ENCODE measurements around the gene MAP6D1.

The MAP6D1 gene

DNA sequence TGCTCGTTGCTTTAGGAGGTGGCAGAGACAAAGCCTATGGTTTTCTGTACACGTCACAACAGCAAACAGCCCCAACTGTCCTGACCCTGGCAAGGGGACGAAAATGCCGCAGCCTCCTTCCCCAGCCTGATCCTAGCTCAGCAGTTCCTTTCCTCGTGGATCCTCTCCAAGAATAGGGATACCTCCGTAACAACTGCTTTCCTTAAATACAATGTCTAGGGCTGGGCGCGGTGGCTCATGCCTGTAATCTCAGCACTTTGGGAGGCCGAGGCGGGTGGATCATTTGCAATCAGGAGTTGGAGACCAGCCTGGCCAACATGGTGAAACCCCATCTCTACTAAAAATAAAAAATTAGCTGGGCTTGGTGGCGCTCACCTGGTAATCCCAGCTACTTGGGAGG is 17.0 kb downstream of the MAP6D1 start:
- no peaks in the 10 kb centered on the region for H3K4me1 ChIP-seq (ENCODE audit: control insufficient read depth, insufficient read depth, low read length)
- peaks cover 32% of the 10 kb centered on the region for H3K36me3 ChIP-seq (ENCODE audit: control insufficient read depth, insufficient read depth, low read length)
- H3K27ac ChIP-seq (ENCODE audit: low read depth, low read length) = no peak overlapping the region
- H3K27me3 ChIP-seq (ENCODE audit: control insufficient read depth, insufficient read depth, low read length) = no peaks in the 10 kb centered on the region
- H3K4me3 ChIP-seq (ENCODE audit: low read length) = no peak overlapping the region
- H3K9ac ChIP-seq (ENCODE audit: low read length) = no peak overlapping the region

DNA sequence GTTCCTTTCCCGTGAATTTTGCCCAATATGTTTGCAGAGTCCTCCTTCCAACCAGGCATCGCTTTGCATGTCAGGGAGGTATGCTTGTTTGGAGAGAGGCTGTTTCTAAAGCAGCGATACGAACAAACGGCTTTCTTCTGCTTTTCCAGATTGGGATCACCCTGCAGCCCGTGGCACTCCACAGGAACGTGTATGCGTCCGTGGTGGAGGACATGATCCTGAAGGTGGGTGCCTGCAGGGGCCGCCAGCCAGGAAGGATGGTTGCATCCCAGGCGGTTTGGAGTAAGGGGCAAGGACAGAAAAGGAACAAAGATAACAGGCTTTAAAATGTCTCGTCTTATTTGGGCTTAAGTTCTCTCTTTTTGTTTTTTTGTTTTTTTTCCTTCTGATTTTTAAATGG is 17.5 kb downstream of the MAP6D1 start:
- H3K36me3 ChIP-seq (ENCODE audit: control insufficient read depth, insufficient read depth, low read length) = peaks cover 33% of the 10 kb centered on the region
- H3K4me1 ChIP-seq (ENCODE audit: control insufficient read depth, insufficient read depth, low read length) = no peaks in the 10 kb centered on the region
- H3K4me3 ChIP-seq (ENCODE audit: low read length) = no peak overlapping the region
- H3K9ac ChIP-seq (ENCODE audit: low read length) = no peak overlapping the region
- no peaks in the 10 kb centered on the region for H3K27me3 ChIP-seq (ENCODE audit: control insufficient read depth, insufficient read depth, low read length)
- H3K27ac ChIP-seq (ENCODE audit: low read depth, low read length) = no peak overlapping the region

DNA sequence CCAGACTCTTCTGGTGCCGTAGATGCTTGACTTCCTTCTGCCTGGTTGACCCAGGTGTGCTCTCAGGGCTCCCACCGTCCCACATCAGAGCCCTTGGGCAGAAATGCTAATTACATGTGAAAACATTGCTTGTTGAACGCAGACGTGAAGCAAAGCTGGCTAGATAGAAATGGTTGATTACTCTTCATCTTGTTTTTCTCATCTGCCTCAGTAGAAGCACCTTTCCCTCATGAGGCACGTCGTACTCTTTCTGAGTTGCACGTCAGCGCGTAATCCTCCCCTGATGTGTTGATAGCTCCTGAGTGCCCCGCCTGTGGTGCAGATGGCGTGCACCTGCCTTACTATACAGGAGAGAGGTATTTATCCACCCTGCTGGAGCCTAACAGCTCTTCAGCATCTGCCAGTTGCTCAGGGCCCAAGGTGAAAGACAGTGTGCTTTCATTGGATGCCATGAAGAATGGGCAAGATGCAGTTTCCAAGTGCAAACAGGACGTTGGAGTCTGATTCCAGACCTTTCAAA is 18.1 kb downstream of the MAP6D1 start:
- H3K27ac ChIP-seq (ENCODE audit: low read depth, low read length) = no peak overlapping the region
- peaks cover 36% of the 10 kb centered on the region for H3K36me3 ChIP-seq (ENCODE audit: control insufficient read depth, insufficient read depth, low read length)

DNA sequence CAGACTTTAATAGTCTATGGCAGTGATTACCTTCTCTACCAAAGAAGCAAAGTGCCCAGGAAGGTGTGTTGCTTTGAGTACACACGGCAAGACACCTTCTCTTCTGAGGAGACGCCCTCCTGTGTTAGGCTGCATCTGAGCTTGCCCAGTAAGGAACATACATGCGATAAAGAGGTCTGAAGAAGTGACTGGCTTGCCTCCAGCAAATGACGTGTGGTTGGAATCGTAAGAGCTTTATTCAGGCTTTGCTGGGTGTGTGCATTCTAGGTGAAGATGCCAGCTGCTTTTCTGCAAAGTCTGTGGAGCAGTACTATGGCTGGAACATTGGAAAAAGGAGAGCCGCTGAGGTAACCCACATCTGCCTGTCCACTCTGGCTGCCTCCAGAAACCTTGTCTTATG is 22.4 kb downstream of the MAP6D1 start:
- no peaks in the 10 kb centered on the region for H3K27me3 ChIP-seq (ENCODE audit: control insufficient read depth, insufficient read depth, low read length)
- H3K36me3 ChIP-seq (ENCODE audit: control insufficient read depth, insufficient read depth, low read length) = peaks cover 45% of the 10 kb centered on the region
- no peaks in the 10 kb centered on the region for H3K4me1 ChIP-seq (ENCODE audit: control insufficient read depth, insufficient read depth, low read length)
- no peak overlapping the region for H3K4me3 ChIP-seq (ENCODE audit: low read length)
- H3K9ac ChIP-seq (ENCODE audit: low read length) = no peak overlapping the region
- H3K27ac ChIP-seq (ENCODE audit: low read depth, low read length) = no peak overlapping the region

More for the DNA sequence above, 18.1 kb downstream of the MAP6D1 start:
- H3K4me3 ChIP-seq (ENCODE audit: low read length) = no peak overlapping the region
- no peak overlapping the region for H3K9ac ChIP-seq (ENCODE audit: low read length)
- H3K4me1 ChIP-seq (ENCODE audit: control insufficient read depth, insufficient read depth, low read length) = no peaks in the 10 kb centered on the region
- H3K27me3 ChIP-seq (ENCODE audit: control insufficient read depth, insufficient read depth, low read length) = no peaks in the 10 kb centered on the region

DNA sequence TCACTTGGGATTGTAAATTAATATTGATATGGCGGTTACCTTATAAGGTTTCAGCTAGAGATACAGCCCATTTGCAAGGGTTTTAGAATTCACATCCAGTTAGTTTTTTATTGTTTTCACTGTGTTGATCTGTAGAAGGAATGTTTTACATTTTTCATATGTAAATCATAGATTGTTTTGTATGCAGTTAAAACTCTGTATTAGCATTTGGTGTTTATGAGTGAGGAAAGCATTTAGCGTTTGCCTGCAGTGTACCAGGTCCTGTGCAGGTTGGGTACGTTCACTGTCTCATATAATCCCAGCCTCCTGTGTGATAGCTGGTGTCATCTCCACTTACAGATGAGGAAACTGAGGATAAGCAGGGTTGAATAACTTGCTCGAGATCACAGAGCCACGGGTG is 23.8 kb downstream of the MAP6D1 start:
- Histone ChIP-seq H3K4me3 (ENCODE audit: low read length) (no peak overlapping the region), H3K4me1 (ENCODE audit: control insufficient read depth, insufficient read depth, low read length) (no peaks in the 10 kb centered on the region), H3K36me3 (ENCODE audit: control insufficient read depth, insufficient read depth, low read length) (peaks cover 43% of the 10 kb centered on the region), H3K27ac (ENCODE audit: low read depth, low read length) (no peak overlapping the region), H3K27me3 (ENCODE audit: control insufficient read depth, insufficient read depth, low read length) (no peaks in the 10 kb centered on the region), H3K9ac (ENCODE audit: low read length) (no peak overlapping the region)

DNA sequence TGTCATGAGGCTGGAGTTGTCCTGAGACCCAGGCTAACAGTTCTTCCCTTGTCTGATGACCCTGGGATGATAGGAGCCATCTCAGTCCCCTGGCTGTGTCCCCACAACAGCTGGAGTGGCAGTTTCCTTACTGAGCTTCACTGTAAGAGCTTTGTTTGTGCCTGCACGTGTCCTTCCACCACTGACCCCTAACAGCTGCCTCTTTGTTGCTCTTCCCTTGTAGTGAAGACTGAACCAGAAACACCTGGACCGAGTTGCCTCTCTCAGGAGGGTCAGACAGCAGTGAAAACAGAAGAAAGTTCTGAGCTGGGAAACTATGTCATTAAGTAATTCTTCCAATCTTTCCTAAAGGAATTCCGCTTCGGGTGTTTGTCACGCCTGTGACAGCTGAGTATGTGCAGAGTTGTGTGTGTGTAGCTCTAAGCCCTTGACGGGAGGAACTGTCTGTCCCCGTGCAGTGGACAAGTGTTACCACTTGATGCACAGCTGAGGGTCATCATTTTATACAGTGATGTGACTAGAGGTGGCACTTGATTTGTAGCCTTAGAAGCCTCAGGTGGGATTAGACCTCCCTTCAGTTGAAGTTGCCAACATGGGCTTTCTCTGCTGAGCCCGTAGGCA is 25.0 kb downstream of the MAP6D1 start:
- Histone ChIP-seq H3K36me3 (ENCODE audit: control insufficient read depth, insufficient read depth, low read length) (peaks cover 42% of the 10 kb centered on the region), H3K27ac (ENCODE audit: low read depth, low read length) (no peak overlapping the region), H3K9ac (ENCODE audit: low read length) (no peak overlapping the region), H3K4me1 (ENCODE audit: control insufficient read depth, insufficient read depth, low read length) (no peaks in the 10 kb centered on the region), H3K27me3 (ENCODE audit: control insufficient read depth, insufficient read depth, low read length) (no peaks in the 10 kb centered on the region), H3K4me3 (ENCODE audit: low read length) (no peak overlapping the region)

DNA sequence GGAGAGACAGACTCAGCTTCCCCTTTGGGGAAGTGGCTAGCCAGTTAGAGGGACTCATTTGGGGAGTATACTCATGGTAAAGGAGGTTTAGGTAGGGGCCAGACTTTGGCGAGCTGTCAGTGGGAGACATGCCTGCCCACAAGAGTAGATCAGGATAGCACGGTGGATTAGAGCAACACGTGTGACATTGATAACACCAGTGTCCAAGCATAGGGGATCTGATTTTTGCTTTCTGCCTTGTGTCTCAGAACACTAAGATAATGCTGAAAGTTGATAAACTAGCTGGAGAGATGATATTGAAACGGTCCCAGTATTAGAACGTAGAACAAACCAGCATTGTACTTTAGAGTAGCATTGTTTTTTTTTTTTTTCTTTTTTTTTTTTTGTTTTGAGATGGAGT is 25.9 kb downstream of the MAP6D1 start:
- Histone ChIP-seq H3K9ac (ENCODE audit: low read length) (no peak overlapping the region), H3K36me3 (ENCODE audit: control insufficient read depth, insufficient read depth, low read length) (peaks cover 37% of the 10 kb centered on the region), H3K27ac (ENCODE audit: low read depth, low read length) (no peak overlapping the region), H3K4me1 (ENCODE audit: control insufficient read depth, insufficient read depth, low read length) (no peaks in the 10 kb centered on the region), H3K27me3 (ENCODE audit: control insufficient read depth, insufficient read depth, low read length) (no peaks in the 10 kb centered on the region), H3K4me3 (ENCODE audit: low read length) (no peak overlapping the region)

DNA sequence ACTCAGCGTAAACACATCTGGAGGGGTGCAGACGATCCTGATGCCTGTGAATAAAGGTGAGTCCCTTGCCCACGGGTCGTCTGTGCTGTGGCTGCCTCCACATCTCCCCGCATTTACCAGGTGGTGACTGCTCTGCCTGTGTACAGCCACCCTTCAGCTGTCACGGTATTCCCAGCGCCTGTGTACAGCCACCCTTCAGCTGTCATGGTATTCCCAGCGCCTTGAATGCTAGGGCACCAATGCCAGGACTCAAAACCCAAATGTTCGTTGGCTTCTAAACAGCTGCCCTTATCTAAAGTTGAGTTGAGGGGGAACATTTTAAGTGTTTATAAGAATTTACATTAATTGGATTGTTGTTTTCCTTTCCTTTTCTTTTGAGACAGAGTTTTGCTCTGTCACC is 27.4 kb downstream of the MAP6D1 start:
- H3K27ac ChIP-seq (ENCODE audit: low read depth, low read length) = no peak overlapping the region
- peaks cover 32% of the 10 kb centered on the region for H3K36me3 ChIP-seq (ENCODE audit: control insufficient read depth, insufficient read depth, low read length)
- H3K9ac ChIP-seq (ENCODE audit: low read length) = no peak overlapping the region
- H3K27me3 ChIP-seq (ENCODE audit: control insufficient read depth, insufficient read depth, low read length) = no peaks in the 10 kb centered on the region
- no peaks in the 10 kb centered on the region for H3K4me1 ChIP-seq (ENCODE audit: control insufficient read depth, insufficient read depth, low read length)
- H3K4me3 ChIP-seq (ENCODE audit: low read length) = no peak overlapping the region

DNA sequence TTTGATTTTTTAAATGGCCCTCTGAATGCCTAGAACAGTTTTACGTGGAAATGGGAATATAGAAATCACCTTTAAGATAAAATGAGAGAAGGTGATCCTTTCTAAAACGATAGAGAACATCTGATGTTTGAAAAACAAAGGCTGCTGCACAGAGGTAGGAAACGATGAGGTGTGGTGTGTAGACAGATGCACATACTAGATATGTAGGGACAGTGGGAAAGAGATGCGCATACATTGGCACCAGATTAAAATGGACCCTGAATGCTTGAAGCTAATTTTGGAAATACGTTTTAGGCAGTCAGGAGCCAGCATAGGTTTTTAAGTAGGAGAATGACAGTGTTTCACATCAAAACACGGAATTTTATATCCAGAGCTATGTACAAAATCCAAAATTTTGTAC is 29.0 kb downstream of the MAP6D1 start:
- H3K27me3 ChIP-seq (ENCODE audit: control insufficient read depth, insufficient read depth, low read length) = no peaks in the 10 kb centered on the region
- no peaks in the 10 kb centered on the region for H3K4me1 ChIP-seq (ENCODE audit: control insufficient read depth, insufficient read depth, low read length)
- H3K36me3 ChIP-seq (ENCODE audit: control insufficient read depth, insufficient read depth, low read length) = peaks cover 22% of the 10 kb centered on the region
- H3K27ac ChIP-seq (ENCODE audit: low read depth, low read length) = no peak overlapping the region
- H3K4me3 ChIP-seq (ENCODE audit: low read length) = no peak overlapping the region
- H3K9ac ChIP-seq (ENCODE audit: low read length) = no peak overlapping the region

DNA sequence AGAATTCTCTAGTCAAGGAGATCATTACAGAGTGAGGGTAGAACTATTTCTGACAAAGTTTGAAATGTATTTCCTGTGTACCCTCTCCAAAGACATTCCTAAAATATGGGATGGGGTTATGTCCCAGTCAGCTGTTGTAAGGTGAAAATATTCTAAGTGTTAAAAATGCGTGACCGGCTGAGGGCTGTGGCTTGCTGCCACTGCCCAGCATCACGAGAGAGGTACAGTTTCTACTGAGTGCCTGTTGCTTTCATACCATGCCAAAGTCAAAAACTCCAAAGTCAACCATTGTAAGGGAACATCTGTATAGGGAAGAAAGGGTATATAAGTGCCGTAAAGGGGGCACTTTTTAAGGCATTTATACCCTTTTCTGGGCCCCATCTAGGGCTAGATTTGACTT is 30.9 kb downstream of the MAP6D1 start:
- no peak overlapping the region for H3K9ac ChIP-seq (ENCODE audit: low read length)
- no peaks in the 10 kb centered on the region for H3K27me3 ChIP-seq (ENCODE audit: control insufficient read depth, insufficient read depth, low read length)
- H3K4me3 ChIP-seq (ENCODE audit: low read length) = no peak overlapping the region
- H3K4me1 ChIP-seq (ENCODE audit: control insufficient read depth, insufficient read depth, low read length) = no peaks in the 10 kb centered on the region
- H3K27ac ChIP-seq (ENCODE audit: low read depth, low read length) = no peak overlapping the region
- peaks cover 11% of the 10 kb centered on the region for H3K36me3 ChIP-seq (ENCODE audit: control insufficient read depth, insufficient read depth, low read length)

DNA sequence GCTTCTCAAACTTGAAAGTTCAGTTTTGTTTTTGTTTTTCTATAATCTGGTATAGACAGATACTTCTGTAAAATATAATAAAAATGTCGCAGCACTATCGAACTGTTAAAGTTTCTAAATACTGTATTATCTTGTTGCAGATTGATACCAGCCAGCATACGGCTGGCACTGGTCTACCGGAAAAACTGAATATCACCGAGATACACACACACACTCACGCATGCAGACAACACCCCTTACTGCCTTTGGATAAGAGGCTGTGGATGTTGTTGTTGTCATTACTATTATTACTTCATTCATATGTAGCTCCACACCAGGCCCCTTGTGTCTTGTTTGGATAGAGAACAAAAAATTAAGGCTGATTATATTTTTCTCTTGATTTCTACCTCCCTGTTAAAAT is 32.4 kb downstream of the MAP6D1 start:
- H3K4me1 ChIP-seq (ENCODE audit: control insufficient read depth, insufficient read depth, low read length) = no peaks in the 10 kb centered on the region
- H3K27ac ChIP-seq (ENCODE audit: low read depth, low read length) = no peak overlapping the region
- no peak overlapping the region for H3K9ac ChIP-seq (ENCODE audit: low read length)
- no peaks in the 10 kb centered on the region for H3K27me3 ChIP-seq (ENCODE audit: control insufficient read depth, insufficient read depth, low read length)
- H3K4me3 ChIP-seq (ENCODE audit: low read length) = no peak overlapping the region
- peaks cover 6% of the 10 kb centered on the region for H3K36me3 ChIP-seq (ENCODE audit: control insufficient read depth, insufficient read depth, low read length)

DNA sequence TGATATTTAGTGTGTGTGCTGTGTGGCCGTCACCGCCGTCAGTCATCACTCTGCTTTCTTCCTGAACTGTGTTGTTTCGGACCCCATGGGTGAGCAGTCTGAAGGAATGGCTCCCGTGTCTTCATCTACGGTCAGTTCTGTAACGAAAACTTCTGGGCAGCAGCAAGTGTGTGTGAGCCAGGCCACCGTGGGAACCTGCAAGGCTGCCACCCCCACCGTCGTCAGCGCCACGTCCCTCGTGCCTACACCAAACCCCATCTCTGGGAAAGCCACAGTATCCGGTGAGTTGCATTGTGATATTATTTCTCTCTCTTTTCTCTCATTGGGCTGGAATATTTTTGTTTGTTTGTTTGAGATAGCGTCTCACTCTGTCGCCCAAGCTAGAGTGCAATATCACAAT is 34.7 kb downstream of the MAP6D1 start:
- no peaks in the 10 kb centered on the region for H3K4me1 ChIP-seq (ENCODE audit: control insufficient read depth, insufficient read depth, low read length)
- no peaks in the 10 kb centered on the region for H3K27me3 ChIP-seq (ENCODE audit: control insufficient read depth, insufficient read depth, low read length)
- H3K4me3 ChIP-seq (ENCODE audit: low read length) = no peak overlapping the region
- H3K36me3 ChIP-seq (ENCODE audit: control insufficient read depth, insufficient read depth, low read length) = peaks cover 6% of the 10 kb centered on the region
- no peak overlapping the region for H3K9ac ChIP-seq (ENCODE audit: low read length)
- no peak overlapping the region for H3K27ac ChIP-seq (ENCODE audit: low read depth, low read length)

DNA sequence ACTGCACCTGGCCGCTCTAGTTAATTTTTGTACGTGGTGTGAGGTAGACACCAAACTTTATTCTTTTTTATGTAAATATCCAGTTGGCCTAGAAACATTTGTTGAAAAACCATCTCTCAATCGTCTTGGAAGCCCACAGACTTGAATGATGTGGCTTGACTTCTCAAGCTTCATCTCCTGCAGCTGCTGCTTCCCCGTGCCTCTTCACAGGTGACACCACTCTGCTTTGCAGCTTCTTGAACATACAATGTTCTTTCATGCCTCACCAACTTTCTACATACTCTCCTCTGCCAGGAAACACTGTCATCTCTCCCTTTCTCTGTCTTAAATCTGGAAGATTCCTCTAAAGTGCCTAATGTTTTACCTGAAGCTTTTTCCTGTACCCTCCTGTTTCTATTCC is 35.6 kb downstream of the MAP6D1 start:
- peaks cover 6% of the 10 kb centered on the region for H3K36me3 ChIP-seq (ENCODE audit: control insufficient read depth, insufficient read depth, low read length)
- H3K9ac ChIP-seq (ENCODE audit: low read length) = no peak overlapping the region
- no peaks in the 10 kb centered on the region for H3K27me3 ChIP-seq (ENCODE audit: control insufficient read depth, insufficient read depth, low read length)
- no peak overlapping the region for H3K27ac ChIP-seq (ENCODE audit: low read depth, low read length)
- H3K4me1 ChIP-seq (ENCODE audit: control insufficient read depth, insufficient read depth, low read length) = no peaks in the 10 kb centered on the region
- no peak overlapping the region for H3K4me3 ChIP-seq (ENCODE audit: low read length)
